ENCODE data around the gene TEX264. TPM values are rescaled to one million over a fixed set of nuclear protein-coding genes. Genes with fewer than 3 reads are reported as not detected.

The TEX264 gene, protein sequence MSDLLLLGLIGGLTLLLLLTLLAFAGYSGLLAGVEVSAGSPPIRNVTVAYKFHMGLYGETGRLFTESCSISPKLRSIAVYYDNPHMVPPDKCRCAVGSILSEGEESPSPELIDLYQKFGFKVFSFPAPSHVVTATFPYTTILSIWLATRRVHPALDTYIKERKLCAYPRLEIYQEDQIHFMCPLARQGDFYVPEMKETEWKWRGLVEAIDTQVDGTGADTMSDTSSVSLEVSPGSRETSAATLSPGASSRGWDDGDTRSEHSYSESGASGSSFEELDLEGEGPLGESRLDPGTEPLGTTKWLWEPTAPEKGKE
- 66.4 and 78.0 TPM in 2 replicates for total RNA-seq

DNA sequence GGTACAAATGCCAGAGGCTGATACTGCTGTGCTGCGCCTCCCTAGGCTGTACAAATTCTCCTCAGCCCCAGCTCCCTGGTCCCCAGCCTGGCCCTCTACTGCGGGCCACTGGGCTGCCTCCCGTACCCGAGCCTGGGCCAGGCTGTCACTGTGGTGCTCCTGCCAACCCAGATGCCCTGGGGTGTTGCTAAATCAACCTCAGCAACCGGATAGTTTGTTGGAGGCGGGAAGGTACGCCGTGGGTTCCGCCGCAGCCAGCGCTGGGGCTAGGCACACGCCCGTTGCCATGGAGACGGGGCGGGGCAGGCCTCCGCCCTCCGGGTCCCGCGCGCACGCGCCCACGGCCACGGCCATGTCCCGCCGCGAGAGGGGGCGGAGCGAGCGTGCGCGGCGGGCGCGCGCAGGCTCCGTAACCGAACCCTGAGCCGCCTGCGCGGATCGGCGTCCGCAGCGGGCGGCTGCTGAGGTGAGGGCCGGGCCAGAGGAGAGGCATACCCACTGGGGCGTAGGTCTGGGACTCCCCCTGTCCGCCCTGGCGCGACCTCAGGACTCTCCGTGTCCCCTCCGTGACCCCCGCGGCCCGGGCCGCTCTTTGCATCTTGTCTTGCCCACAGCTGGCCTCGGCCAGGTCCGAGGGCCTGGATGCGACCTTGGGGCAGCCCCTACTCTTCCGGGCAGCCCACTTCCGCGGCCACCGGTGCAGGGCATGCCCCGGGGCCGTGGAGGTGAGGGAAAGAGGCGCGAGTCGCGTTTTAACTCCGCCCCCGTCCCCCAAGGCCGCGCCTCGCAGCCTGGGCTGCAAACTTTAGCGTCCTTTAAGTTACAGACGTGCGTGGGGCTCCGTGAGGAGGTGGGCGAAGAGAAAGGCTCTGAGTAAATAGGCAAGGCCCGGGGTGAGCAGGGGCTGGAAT lies at the start of gene TEX264:
Gene TEX264 (plus strand): TSS at position 430 of the 911 bp plus-strand sequence. CDS start 3,053 bp downstream, outside the sequence.

DNA sequence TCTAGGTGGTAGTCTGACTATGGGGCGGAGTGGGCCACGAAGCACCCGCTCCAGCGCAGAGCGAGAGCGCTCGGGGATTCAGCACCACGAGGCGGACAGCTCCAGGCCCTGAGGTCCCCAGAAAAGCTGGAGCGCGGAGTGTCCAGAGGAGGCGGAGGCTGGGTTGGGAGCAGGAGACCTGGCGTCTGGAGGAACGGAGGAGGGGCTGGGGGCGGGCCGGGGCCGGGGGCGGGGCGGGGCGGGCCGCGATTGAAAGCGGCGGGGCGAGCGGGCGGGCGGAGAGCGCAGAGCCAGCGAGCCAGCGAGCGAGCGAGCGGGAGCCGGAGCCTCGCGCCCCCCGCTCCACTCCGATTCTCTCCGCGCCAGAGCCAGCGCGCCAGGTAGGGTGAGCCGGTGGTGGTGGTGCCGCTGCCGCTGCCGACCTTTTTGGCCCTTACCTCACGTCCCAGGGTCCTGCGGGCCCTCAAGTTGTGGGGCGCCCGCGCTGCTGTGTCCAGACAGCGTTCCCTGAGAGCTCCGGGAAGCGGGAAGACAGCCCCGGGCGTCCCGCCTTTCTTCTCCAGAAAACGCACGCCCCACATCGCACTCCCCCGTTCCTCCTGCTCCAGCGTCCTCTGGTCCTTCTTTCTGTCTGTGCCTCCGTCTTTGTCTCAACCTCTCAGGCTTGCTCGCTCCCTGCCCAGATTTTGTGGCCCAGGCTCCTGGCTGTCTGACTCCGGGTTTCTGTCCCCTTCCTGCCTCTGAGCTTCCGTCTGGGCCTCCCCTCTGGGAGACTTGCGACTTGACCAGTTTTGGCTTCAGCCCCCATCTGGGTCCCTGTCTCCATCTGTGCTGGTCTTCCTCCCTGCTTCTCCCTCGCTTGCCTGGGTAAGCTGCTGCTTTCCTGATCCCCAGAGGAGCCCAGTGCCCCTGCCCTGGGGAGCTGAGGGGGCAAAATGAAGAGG lies 36.0 kb downstream of the TEX264 start, which contains the start of gene GRM2:
Gene GRM2 (plus strand): TSS at position 281 of the 944 bp plus-strand sequence. CDS start 1,916 bp downstream, outside the sequence.

Other genes with a start within 250 kb of the TEX264 start
- gene DCAF1, start 171.2 kb upstream of the TEX264 start, total RNA-seq: 6.0 and 7.2 TPM in 2 replicates
- 11.0 and 11.5 TPM in 2 replicates for gene RAD54L2, start 132.5 kb upstream of the TEX264 start, total RNA-seq
- under 0.01 and 1.6 TPM in 2 replicates for gene GRM2, start 35.8 kb downstream of the TEX264 start, total RNA-seq
- not detected in 2 replicates for gene IQCF6, start 108.0 kb downstream of the TEX264 start, total RNA-seq
- gene IQCF2, start 190.4 kb downstream of the TEX264 start, total RNA-seq: not detected in 2 replicates
- not detected in 2 replicates for gene IQCF5, start 204.3 kb downstream of the TEX264 start, total RNA-seq
- gene IQCF1, start 232.1 kb downstream of the TEX264 start, total RNA-seq: not detected in 2 replicates

Measured in cardiac atrium fibroblast (primary cell).